ENCODE measurements around the gene LGALS16. TPM values are rescaled to one million over a fixed set of nuclear protein-coding genes. Genes with fewer than 3 reads are reported as not detected.
"Not testable (repeated sequence)": the region's sequence is repeated elsewhere in the genome, so short reads cannot be mapped to it uniquely, and the experiment has no call there.

LGALS16 gene
- total and polyA plus RNA-seq, 2 donors (not counting 1 experiment from before 2014, with no cell fraction given): not detected

DNA sequence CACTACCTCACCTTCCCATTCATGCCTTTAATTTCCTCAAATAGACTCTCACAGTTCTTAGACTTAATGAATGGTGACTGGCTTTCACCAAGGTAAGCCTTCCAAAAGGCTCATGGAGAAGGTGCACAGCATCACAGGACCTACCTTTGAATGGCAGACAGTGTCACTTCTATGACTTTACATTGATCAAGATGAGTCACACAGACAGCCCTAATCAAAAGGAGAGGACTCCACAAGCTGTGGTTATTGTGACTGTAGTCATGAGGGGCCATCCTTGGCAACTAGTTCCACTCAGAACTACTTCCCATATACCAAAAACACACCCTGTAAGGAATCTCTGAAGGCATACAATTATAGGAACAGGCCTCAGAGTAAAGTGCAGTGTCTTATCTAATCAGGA lies 5.9 kb downstream of the LGALS16 start:
- Histone ChIP-seq H2AFZ (ENCODE audit: low read length) (no peak overlapping the region), H3K27ac (ENCODE audit: insufficient read depth, low read length) (no peak overlapping the region), H3K4me2 (ENCODE audit: extremely low read depth, insufficient read depth, low read length) (no peak overlapping the region), H3K27me3 (ENCODE audit: control insufficient read depth, insufficient read depth, low read length) (no peaks in the 10 kb centered on the region), H4K20me1 (ENCODE audit: control insufficient read depth, extremely low read depth, insufficient read depth, low read length) (no peaks in the 10 kb centered on the region), H3K9ac (ENCODE audit: insufficient read depth, low read length) (no peak overlapping the region), H3K9me3 (ENCODE audit: control insufficient read depth, insufficient read depth, low read depth, low read length) (no peaks in the 10 kb centered on the region), H3K79me2 (ENCODE audit: control insufficient read depth, insufficient read depth, low read length) (no peaks in the 10 kb centered on the region), H3K4me3 (replicated peaks in 1 of 4; ENCODE audit: control extremely low read depth in 1 of 4, insufficient read depth in 1 of 4, low read depth in 3 of 4, low read length in 4 of 4) (no peak overlapping the region), H3K36me3 (ENCODE audit: control insufficient read depth, insufficient read depth, low read length) (no peaks in the 10 kb centered on the region), H3K4me1 (ENCODE audit: control insufficient read depth, extremely low read depth, insufficient read depth, low read length) (no peaks in the 10 kb centered on the region)
- DNase-seq (ENCODE audit: low read depth in 2 of 2): no peak
- TF ChIP-seq, protein P1, sequence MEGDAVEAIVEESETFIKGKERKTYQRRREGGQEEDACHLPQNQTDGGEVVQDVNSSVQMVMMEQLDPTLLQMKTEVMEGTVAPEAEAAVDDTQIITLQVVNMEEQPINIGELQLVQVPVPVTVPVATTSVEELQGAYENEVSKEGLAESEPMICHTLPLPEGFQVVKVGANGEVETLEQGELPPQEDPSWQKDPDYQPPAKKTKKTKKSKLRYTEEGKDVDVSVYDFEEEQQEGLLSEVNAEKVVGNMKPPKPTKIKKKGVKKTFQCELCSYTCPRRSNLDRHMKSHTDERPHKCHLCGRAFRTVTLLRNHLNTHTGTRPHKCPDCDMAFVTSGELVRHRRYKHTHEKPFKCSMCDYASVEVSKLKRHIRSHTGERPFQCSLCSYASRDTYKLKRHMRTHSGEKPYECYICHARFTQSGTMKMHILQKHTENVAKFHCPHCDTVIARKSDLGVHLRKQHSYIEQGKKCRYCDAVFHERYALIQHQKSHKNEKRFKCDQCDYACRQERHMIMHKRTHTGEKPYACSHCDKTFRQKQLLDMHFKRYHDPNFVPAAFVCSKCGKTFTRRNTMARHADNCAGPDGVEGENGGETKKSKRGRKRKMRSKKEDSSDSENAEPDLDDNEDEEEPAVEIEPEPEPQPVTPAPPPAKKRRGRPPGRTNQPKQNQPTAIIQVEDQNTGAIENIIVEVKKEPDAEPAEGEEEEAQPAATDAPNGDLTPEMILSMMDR (conservative IDR thresholded peaks at IDR 0.05 in 1 of 2, IDR thresholded peaks at IDR 0.05 in 1 of 2; ENCODE audit: low read depth in 1 of 2, low read length in 2 of 2): no peak
- no peak for TF ChIP-seq EZH2 (IDR thresholded peaks at IDR 0.05; ENCODE audit: low read length, missing control alignments)

DNA sequence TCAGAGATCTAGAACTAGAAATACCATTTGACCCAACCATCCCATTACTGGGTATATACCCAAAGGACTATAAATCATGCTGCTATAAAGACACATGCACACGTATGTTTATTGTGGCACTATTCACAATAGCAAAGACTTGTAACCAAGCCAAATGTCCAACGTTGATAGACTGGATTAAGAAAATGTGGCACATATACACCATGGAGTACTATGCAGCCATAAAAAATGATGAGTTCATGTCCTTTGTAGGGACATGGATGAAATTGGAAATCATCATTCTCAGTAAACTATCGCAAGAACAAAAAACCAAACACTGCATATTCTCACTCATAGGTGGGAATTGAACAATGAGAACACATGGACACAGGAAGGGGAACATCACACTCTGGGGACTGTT lies 14.1 kb downstream of the LGALS16 start:
- not testable (repeated sequence) for H3K4me1 ChIP-seq (ENCODE audit: control insufficient read depth, extremely low read depth, insufficient read depth, low read length); H3K27me3 ChIP-seq (ENCODE audit: control insufficient read depth, insufficient read depth, low read length); H4K20me1 ChIP-seq (ENCODE audit: control insufficient read depth, extremely low read depth, insufficient read depth, low read length); H2AFZ ChIP-seq (ENCODE audit: low read length); H3K79me2 ChIP-seq (ENCODE audit: control insufficient read depth, insufficient read depth, low read length); H3K9ac ChIP-seq (ENCODE audit: insufficient read depth, low read length); H3K36me3 ChIP-seq (ENCODE audit: control insufficient read depth, insufficient read depth, low read length); H3K4me3 ChIP-seq (replicated peaks in 1 of 4; ENCODE audit: control extremely low read depth in 1 of 4, insufficient read depth in 1 of 4, low read depth in 3 of 4, low read length in 4 of 4); H3K27ac ChIP-seq (ENCODE audit: insufficient read depth, low read length); DNase-seq (ENCODE audit: low read depth in 2 of 2); H3K4me2 ChIP-seq (ENCODE audit: extremely low read depth, insufficient read depth, low read length); H3K9me3 ChIP-seq (ENCODE audit: control insufficient read depth, insufficient read depth, low read depth, low read length)

DNA sequence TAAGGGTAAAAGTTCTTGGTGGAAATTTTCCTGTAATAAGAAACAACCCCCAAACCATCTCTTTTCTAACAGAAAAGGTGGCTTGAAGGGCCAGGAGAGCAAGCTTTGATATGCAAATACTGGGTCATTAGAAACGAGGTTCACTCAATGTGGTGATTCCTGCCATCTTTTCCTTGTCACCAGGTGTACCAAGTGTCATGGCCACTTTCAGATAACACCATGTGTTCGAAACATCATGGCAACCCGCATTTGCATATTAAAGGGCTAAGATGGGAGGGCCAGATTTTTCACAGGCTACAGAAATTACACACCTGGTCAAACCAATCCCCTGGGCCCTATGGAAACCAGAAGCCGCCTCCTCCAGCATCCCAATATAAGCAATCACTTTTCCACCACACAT lies 15.3 kb downstream of the LGALS16 start:
- Histone ChIP-seq H3K27ac (ENCODE audit: insufficient read depth, low read length) (no peak overlapping the region), H4K20me1 (ENCODE audit: control insufficient read depth, extremely low read depth, insufficient read depth, low read length) (no peaks in the 10 kb centered on the region), H3K4me2 (ENCODE audit: extremely low read depth, insufficient read depth, low read length) (no peak overlapping the region), H3K27me3 (ENCODE audit: control insufficient read depth, insufficient read depth, low read length) (no peaks in the 10 kb centered on the region), H3K4me3 (replicated peaks in 1 of 4; ENCODE audit: control extremely low read depth in 1 of 4, insufficient read depth in 1 of 4, low read depth in 3 of 4, low read length in 4 of 4) (no peak overlapping the region), H3K9ac (ENCODE audit: insufficient read depth, low read length) (no peak overlapping the region), H2AFZ (ENCODE audit: low read length) (no peak overlapping the region), H3K9me3 (ENCODE audit: control insufficient read depth, insufficient read depth, low read depth, low read length) (no peaks in the 10 kb centered on the region), H3K79me2 (ENCODE audit: control insufficient read depth, insufficient read depth, low read length) (no peaks in the 10 kb centered on the region), H3K4me1 (ENCODE audit: control insufficient read depth, extremely low read depth, insufficient read depth, low read length) (no peaks in the 10 kb centered on the region), H3K36me3 (ENCODE audit: control insufficient read depth, insufficient read depth, low read length) (no peaks in the 10 kb centered on the region)
- no peak for DNase-seq (ENCODE audit: low read depth in 2 of 2)
- TF ChIP-seq EZH2 (IDR thresholded peaks at IDR 0.05; ENCODE audit: low read length, missing control alignments): no peak

DNA sequence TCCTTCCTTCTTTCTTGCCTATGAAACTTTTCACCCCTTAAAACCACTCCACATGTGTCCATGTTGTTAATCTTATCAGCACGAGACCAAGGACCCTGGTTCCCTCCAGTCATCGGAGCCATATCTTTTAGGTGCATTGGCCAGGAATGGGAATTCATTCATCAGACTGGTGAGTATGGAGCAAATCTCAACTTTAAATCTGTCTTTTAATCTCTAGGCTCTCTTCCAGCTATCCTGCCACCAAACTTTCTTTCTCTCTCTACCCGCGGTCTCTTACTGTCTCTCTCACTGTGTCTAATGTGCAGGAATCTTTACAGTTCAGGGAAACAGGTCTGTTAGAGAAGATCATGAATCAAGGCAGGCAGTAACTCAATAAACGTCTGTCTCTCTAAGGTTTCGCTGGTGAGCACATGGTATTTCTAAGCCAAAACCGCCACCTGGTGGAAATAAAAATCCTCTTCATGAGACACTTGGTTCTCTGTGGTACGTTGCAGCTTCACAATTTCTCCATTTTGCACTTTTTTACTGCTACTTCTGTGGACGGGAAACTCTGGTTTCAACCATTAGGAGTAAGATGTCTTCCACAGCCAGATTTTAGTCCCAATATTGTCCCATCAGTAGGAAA lies 16.1 kb downstream of the LGALS16 start:
- Histone ChIP-seq H3K27ac (ENCODE audit: insufficient read depth, low read length) (no peak overlapping the region), H3K36me3 (ENCODE audit: control insufficient read depth, insufficient read depth, low read length) (no peaks in the 10 kb centered on the region), H3K9me3 (ENCODE audit: control insufficient read depth, insufficient read depth, low read depth, low read length) (no peaks in the 10 kb centered on the region), H3K9ac (ENCODE audit: insufficient read depth, low read length) (no peak overlapping the region), H3K27me3 (ENCODE audit: control insufficient read depth, insufficient read depth, low read length) (no peaks in the 10 kb centered on the region), H4K20me1 (ENCODE audit: control insufficient read depth, extremely low read depth, insufficient read depth, low read length) (no peaks in the 10 kb centered on the region), H3K4me3 (replicated peaks in 1 of 4; ENCODE audit: control extremely low read depth in 1 of 4, insufficient read depth in 1 of 4, low read depth in 3 of 4, low read length in 4 of 4) (no peak overlapping the region), H3K79me2 (ENCODE audit: control insufficient read depth, insufficient read depth, low read length) (no peaks in the 10 kb centered on the region), H3K4me2 (ENCODE audit: extremely low read depth, insufficient read depth, low read length) (no peak overlapping the region), H2AFZ (ENCODE audit: low read length) (no peak overlapping the region), H3K4me1 (ENCODE audit: control insufficient read depth, extremely low read depth, insufficient read depth, low read length) (no peaks in the 10 kb centered on the region)
- TF ChIP-seq, protein P1 (conservative IDR thresholded peaks at IDR 0.05 in 1 of 2, IDR thresholded peaks at IDR 0.05 in 1 of 2; ENCODE audit: low read depth in 1 of 2, low read length in 2 of 2): peak; percentile 42 to 45
- TF ChIP-seq EZH2 (IDR thresholded peaks at IDR 0.05; ENCODE audit: low read length, missing control alignments): no peak
- DNase-seq (ENCODE audit: low read depth in 2 of 2): peak; percentile 24 to 48

Measured in fibroblast of lung (primary cell).